ENCODE results near the gene ADD1. TPM values are rescaled to one million over a fixed set of nuclear protein-coding genes. Genes with fewer than 3 reads are reported as not detected.

Gene ADD1
- polyA plus RNA-seq, 3 donors, result 76.1 to 122 (median 103) TPM

DNA sequence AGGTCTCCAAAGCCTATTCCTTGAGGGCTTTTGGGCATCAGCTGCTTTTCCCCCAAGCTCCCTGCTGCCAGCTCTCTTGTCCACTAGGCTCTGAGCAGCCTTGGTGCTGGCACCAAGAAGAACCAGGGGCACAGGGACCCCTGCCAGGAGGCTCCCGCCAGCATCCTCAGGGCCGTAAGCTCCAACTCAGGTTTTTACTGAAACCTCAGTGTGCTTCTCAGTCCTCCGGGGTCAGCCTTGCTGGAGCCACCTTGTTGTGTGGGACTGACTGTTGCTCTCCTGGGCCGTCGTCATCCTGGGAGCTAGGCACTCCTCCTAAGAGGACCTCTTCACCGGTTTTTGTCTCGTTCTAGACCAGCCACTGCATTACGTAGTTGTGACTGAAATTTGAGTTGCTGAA, 80.6 kb downstream of the ADD1 start:
- Histone ChIP-seq H3K27ac (ENCODE audit: low read depth in 1 of 2, low read length in 2 of 2) (no peak overlapping the region), H3K9me3 (replicated peaks in 1 of 2; ENCODE audit: control insufficient read depth in 1 of 2, insufficient read depth in 1 of 2, low read length in 2 of 2) (no peaks in the 10 kb centered on the region), H3K36me3 (replicated peaks in 1 of 2; ENCODE audit: control insufficient read depth in 1 of 2, insufficient read depth in 2 of 2, low read length in 2 of 2) (peaks cover 71 to 95% of the 10 kb centered on the region in 2 donors), H3K79me2 (ENCODE audit: insufficient read depth, low read length) (peaks cover 7% of the 10 kb centered on the region), H3K4me3 (replicated peaks in 1 of 3; ENCODE audit: low read depth in 2 of 3, low read length in 3 of 3) (no peak overlapping the region), H2AFZ (ENCODE audit: insufficient read depth, low read depth, low read length, poor library complexity, severe bottlenecking) (no peak overlapping the region), H4K20me1 (ENCODE audit: insufficient read depth, low read length) (peaks cover 51% of the 10 kb centered on the region), H3K4me2 (replicated peaks; ENCODE audit: extremely low read depth, low read length, poor library complexity, severe bottlenecking) (no peak overlapping the region), H3K9ac (ENCODE audit: insufficient read depth, low read length, poor library complexity, severe bottlenecking) (no peak overlapping the region), H3K4me1 (ENCODE audit: control insufficient read depth in 1 of 2, insufficient read depth in 2 of 2, low read length in 2 of 2) (peaks cover 4 to 6% of the 10 kb centered on the region in 2 donors), H3K27me3 (ENCODE audit: control insufficient read depth in 2 of 2, insufficient read depth in 2 of 2, low read length in 2 of 2) (no peaks in the 10 kb centered on the region)
- no peak overlapping the region for H3K4me3 Mint-ChIP-seq
- H3K4me1 Mint-ChIP-seq, result peaks cover 13% of the 10 kb centered on the region
- intact Hi-C loops (cut with micrococcal nuclease), result no loop called here
- no peak for DNase-seq
- TF ChIP-seq, protein P1, sequence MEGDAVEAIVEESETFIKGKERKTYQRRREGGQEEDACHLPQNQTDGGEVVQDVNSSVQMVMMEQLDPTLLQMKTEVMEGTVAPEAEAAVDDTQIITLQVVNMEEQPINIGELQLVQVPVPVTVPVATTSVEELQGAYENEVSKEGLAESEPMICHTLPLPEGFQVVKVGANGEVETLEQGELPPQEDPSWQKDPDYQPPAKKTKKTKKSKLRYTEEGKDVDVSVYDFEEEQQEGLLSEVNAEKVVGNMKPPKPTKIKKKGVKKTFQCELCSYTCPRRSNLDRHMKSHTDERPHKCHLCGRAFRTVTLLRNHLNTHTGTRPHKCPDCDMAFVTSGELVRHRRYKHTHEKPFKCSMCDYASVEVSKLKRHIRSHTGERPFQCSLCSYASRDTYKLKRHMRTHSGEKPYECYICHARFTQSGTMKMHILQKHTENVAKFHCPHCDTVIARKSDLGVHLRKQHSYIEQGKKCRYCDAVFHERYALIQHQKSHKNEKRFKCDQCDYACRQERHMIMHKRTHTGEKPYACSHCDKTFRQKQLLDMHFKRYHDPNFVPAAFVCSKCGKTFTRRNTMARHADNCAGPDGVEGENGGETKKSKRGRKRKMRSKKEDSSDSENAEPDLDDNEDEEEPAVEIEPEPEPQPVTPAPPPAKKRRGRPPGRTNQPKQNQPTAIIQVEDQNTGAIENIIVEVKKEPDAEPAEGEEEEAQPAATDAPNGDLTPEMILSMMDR (IDR thresholded peaks at IDR 0.05), result no peak
- peaks cover 0 to 6% (median 3%) of the 10 kb centered on the region in 7 donors for H3K9me3 Mint-ChIP-seq
- peaks cover 86 to 100% of the 10 kb centered on the region in 2 donors for H3K36me3 Mint-ChIP-seq
- 100% methylated on average over 5 of the region's 8 CpGs for whole genome bisulfite sequencing (ENCODE audit: insufficient coverage)
- H3K27me3 Mint-ChIP-seq (ENCODE audit: low read depth in 3 of 3), result peaks cover 0 to 5% (median 2%) of the 10 kb centered on the region in 3 donors
- peak overlapping the region in 2 of 7 donors; percentile 46 to 58 for H3K27ac Mint-ChIP-seq

DNA sequence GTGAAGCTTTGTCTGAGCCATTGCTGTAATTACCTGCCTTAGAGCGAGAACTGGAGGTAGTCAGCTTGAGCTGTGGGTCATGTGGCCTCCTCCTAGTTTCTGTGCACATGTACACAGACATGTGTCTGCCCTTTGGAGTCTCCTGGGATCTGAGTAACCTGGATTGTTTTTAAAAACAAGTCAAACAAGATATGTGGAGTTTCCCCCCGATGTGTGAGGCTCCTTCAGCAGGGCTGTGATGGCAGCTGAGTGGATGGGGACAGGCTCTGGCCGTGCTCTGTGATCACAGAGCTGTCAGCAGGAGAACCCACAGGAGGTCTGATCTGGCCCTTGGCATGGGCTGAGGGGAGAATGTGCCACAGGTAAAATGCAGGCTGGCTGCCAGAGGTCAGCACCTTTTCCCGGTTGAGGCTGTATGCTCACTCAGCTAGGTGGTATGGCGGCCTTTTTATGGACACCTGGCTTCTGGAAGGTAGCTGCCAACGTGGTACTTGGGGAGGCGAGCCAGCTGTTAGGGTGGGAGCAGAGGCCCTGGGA, 81.2 kb downstream of the ADD1 start:
- Histone ChIP-seq H3K79me2 (ENCODE audit: insufficient read depth, low read length) (peaks cover 12% of the 10 kb centered on the region), H2AFZ (ENCODE audit: insufficient read depth, low read depth, low read length, poor library complexity, severe bottlenecking) (no peak overlapping the region), H3K9ac (ENCODE audit: insufficient read depth, low read length, poor library complexity, severe bottlenecking) (no peak overlapping the region), H3K4me3 (replicated peaks in 1 of 3; ENCODE audit: low read depth in 2 of 3, low read length in 3 of 3) (no peak overlapping the region), H3K4me1 (ENCODE audit: control insufficient read depth in 1 of 2, insufficient read depth in 2 of 2, low read length in 2 of 2) (peaks cover 4 to 6% of the 10 kb centered on the region in 2 donors), H3K36me3 (replicated peaks in 1 of 2; ENCODE audit: control insufficient read depth in 1 of 2, insufficient read depth in 2 of 2, low read length in 2 of 2) (peaks cover 75 to 95% of the 10 kb centered on the region in 2 donors), H3K4me2 (replicated peaks; ENCODE audit: extremely low read depth, low read length, poor library complexity, severe bottlenecking) (no peak overlapping the region), H3K9me3 (replicated peaks in 1 of 2; ENCODE audit: control insufficient read depth in 1 of 2, insufficient read depth in 1 of 2, low read length in 2 of 2) (no peaks in the 10 kb centered on the region), H3K27me3 (ENCODE audit: control insufficient read depth in 2 of 2, insufficient read depth in 2 of 2, low read length in 2 of 2) (no peaks in the 10 kb centered on the region), H4K20me1 (ENCODE audit: insufficient read depth, low read length) (peaks cover 56% of the 10 kb centered on the region), H3K27ac (ENCODE audit: low read depth in 1 of 2, low read length in 2 of 2) (peak overlapping the region in 1 of 2 donors; percentile 23)
- peaks cover 0 to 5% (median 2%) of the 10 kb centered on the region in 3 donors for H3K27me3 Mint-ChIP-seq (ENCODE audit: low read depth in 3 of 3)
- DNase-seq, result no peak
- peaks cover 83 to 100% of the 10 kb centered on the region in 2 donors for H3K36me3 Mint-ChIP-seq
- TF ChIP-seq, protein P1 (IDR thresholded peaks at IDR 0.05), result no peak
- intact Hi-C loops (cut with micrococcal nuclease), result no loop called here
- H3K27ac Mint-ChIP-seq, result peak overlapping the region in 3 of 7 donors; percentile 46 to 58 (median 55)
- H3K4me3 Mint-ChIP-seq, result no peak overlapping the region
- 98% methylated on average over 6 of the region's 7 CpGs for WGBS (ENCODE audit: insufficient coverage)
- H3K4me1 Mint-ChIP-seq, result peaks cover 13% of the 10 kb centered on the region
- H3K9me3 Mint-ChIP-seq, result peaks cover 0 to under 1% (median 0%) of the 10 kb centered on the region in 7 donors
